ENCODE results near the gene TFAM. TPM values are rescaled to one million over a fixed set of nuclear protein-coding genes. Genes with fewer than 3 reads are reported as not detected.
A peak's percentile ranks its signal among the peaks of the same experiment; 100 is the strongest.

TFAM gene
- total and polyA plus RNA-seq, 2 experiments from 2014 or later: 21.0 to 46.4 TPM

GRCh38 chr10:58361353-58361752 lies 23.9 kb upstream of the TFAM start:
- H3K36me3 ChIP-seq: peaks cover 2% of the 10 kb centered on the region
- H3K4me3 ChIP-seq: no peak overlapping the region
- DNase-seq (ENCODE audit: low read depth in 1 of 2, low spot score in 1 of 2): no peak
- no peak overlapping the region for H3K27ac ChIP-seq
- H3K4me1 ChIP-seq (ENCODE audit: low read depth): no peaks in the 10 kb centered on the region
- H3K9me3 ChIP-seq (ENCODE audit: low read depth): no peaks in the 10 kb centered on the region
- TF ChIP-seq CTCF (IDR thresholded peaks at IDR 0.05; ENCODE audit: low read depth, low read length): no peak
- H3K27me3 ChIP-seq: no peaks in the 10 kb centered on the region

GRCh38 chr10:58362027-58362789 lies 23.0 kb upstream of the TFAM start:
- TF ChIP-seq CTCF (IDR thresholded peaks at IDR 0.05; ENCODE audit: low read depth, low read length): no peak

GRCh38 chr10:58367069-58367468 lies 18.1 kb upstream of the TFAM start:
- peaks cover 15% of the 10 kb centered on the region for H3K36me3 ChIP-seq
- no peaks in the 10 kb centered on the region for H3K4me1 ChIP-seq (ENCODE audit: low read depth)
- DNase-seq (ENCODE audit: low read depth in 1 of 2, low spot score in 1 of 2): no peak
- no peak overlapping the region for H3K4me3 ChIP-seq
- no peak for TF ChIP-seq CTCF (IDR thresholded peaks at IDR 0.05; ENCODE audit: low read depth, low read length)
- H3K9me3 ChIP-seq (ENCODE audit: low read depth): no peaks in the 10 kb centered on the region
- no peak overlapping the region for H3K27ac ChIP-seq
- no peaks in the 10 kb centered on the region for H3K27me3 ChIP-seq

More at GRCh38 chr10:58362027-58362789, 23.0 kb upstream of the TFAM start:
- Histone ChIP-seq H3K27me3 (no peaks in the 10 kb centered on the region), H3K4me1 (ENCODE audit: low read depth) (no peaks in the 10 kb centered on the region), H3K27ac (no peak overlapping the region), H3K36me3 (peaks cover 2% of the 10 kb centered on the region), H3K4me3 (no peak overlapping the region), H3K9me3 (ENCODE audit: low read depth) (no peaks in the 10 kb centered on the region)
- peak in 1 of 2 donors; percentile 45 for DNase-seq (ENCODE audit: low read depth in 1 of 2, low spot score in 1 of 2)

- H3K27ac ChIP-seq: no peak overlapping the region
- no peak overlapping the region for H3K4me3 ChIP-seq
- H3K27me3 ChIP-seq: no peaks in the 10 kb centered on the region
- peaks cover 15% of the 10 kb centered on the region for H3K36me3 ChIP-seq
- no peaks in the 10 kb centered on the region for H3K4me1 ChIP-seq (ENCODE audit: low read depth)
- TF ChIP-seq CTCF (IDR thresholded peaks at IDR 0.05; ENCODE audit: low read depth, low read length): no peak
- no peak for DNase-seq (ENCODE audit: low read depth in 1 of 2, low spot score in 1 of 2)
- H3K9me3 ChIP-seq (ENCODE audit: low read depth): no peaks in the 10 kb centered on the region
These were observed 13.7 kb upstream of the TFAM start for GRCh38 chr10:58371473-58371872.

- Histone ChIP-seq H3K4me3 (no peak overlapping the region), H3K27ac (no peak overlapping the region), H3K27me3 (no peaks in the 10 kb centered on the region), H3K9me3 (ENCODE audit: low read depth) (no peaks in the 10 kb centered on the region), H3K36me3 (peaks cover 13% of the 10 kb centered on the region), H3K4me1 (ENCODE audit: low read depth) (no peaks in the 10 kb centered on the region)
- TF ChIP-seq CTCF (IDR thresholded peaks at IDR 0.05; ENCODE audit: low read depth, low read length): no peak
- no peak for DNase-seq (ENCODE audit: low read depth in 1 of 2, low spot score in 1 of 2)
These were observed 12.4 kb upstream of the TFAM start for GRCh38 chr10:58372607-58373441.
